Regular cardiac myocyte (primary cell): ENCODE measurements around the gene STAT3. TPM values are rescaled to one million over a fixed set of nuclear protein-coding genes. Genes with fewer than 3 reads are reported as not detected.

Source experiments
- total RNA-seq: library from RNA; depleted of rRNA; stranded (reverse); fragments of >200 nt; gene quantifications from 2 replicates; pipeline ENCODE4 v1.2.3, GENCODE V29; 2014

STAT3 gene
- 99.5 and 101 TPM in 2 replicates for total RNA-seq

GRCh38 chr17:42388381-42389134 is at the start of gene STAT3:
STAT3 (minus strand) TSS chr17:42388442; CDS start chr17:42348516, 39,926 bp downstream.

DNA sequence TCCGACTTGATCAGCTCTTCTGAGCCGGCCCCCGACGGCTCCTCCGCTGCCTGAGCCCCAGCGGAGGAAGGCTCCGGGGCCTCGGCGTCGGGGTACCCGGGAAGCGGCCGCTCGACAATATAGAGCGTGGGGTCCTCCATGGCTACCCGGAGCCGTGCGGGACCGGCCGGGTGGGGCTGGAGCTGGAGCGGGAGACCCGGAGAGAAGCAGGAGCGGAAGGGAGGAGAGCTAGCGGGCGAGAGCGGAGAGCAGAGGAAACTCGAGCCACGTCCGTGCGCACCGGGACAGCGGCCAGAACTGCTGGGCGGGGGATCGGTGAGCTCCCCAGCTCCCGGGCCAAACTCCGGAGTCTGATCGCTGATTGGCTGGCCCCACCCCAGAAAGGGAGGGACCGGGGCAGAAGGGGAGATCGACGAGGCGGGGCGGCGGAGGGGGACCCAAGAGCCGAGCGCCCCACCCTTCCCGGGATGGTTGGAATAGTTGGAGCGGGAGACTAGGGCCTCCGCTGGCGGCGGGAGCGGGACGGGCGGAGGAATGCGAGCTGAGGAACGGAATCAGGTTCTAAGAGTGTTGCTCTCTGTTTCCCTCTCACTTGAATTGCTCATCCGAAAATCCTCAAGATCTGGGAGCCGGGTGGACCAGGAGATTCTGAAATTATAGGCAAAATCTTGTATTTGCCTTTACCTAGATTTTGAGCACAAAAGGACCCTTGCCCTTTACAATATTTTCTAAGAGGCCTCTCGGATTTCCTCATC is 34.9 kb upstream of the STAT3 start, which contains the start of gene CAVIN1:
TSS of gene CAVIN1 (minus strand) at position 299 of the 755 bp plus-strand sequence. CDS start at position 140, 159 bp downstream.

GRCh38 chr17:42287977-42288802 is 100.1 kb downstream of the STAT3 start, which contains the start of gene STAT5A:
STAT5A (plus strand) TSS chr17:42288498; CDS start chr17:42289412, 914 bp downstream.

DNA sequence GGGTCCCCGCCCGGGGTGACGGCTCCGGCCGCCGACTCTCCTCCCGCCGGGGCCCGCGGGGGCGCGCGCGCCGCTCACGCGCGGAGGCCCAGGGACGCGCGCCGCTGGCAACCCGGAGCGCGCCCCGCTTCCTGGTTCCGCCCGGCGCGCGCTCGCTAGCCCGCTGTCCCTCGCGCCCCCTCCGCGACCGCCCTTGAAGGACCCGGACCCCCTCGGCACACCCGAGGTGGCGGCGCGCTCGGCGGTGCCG is 112.0 kb downstream of the STAT3 start, which contains the start of gene STAT5B:
TSS of gene STAT5B (minus strand) at position 33 of the 250 bp plus-strand sequence. CDS start 44,264 bp downstream, outside the sequence.

Other genes with a start within 250 kb of the STAT3 start
- gene RAB5C, start 233.5 kb downstream of the STAT3 start, total RNA-seq = 54.7 and 99.3 TPM in 2 replicates
- gene KCNH4, start 207.3 kb downstream of the STAT3 start, total RNA-seq = under 0.01 TPM in 1 of 2 replicates, not detected in the other
- gene HCRT, start 203.0 kb downstream of the STAT3 start, total RNA-seq = not detected in 2 replicates
- 12.5 and 20.9 TPM in 2 replicates for gene GHDC, start 193.9 kb downstream of the STAT3 start, total RNA-seq
- 28.8 and 29.3 TPM in 2 replicates for gene STAT5B, start 112.1 kb downstream of the STAT3 start, total RNA-seq
- gene STAT5A, start 99.9 kb downstream of the STAT3 start, total RNA-seq = 4.8 and 16.6 TPM in 2 replicates
- gene CAVIN1, start 34.8 kb upstream of the STAT3 start, total RNA-seq = 691 and 1,245 TPM in 2 replicates
- 31.2 and 73.6 TPM in 2 replicates for gene ATP6V0A1, start 70.4 kb upstream of the STAT3 start, total RNA-seq
- 24.3 and 50.7 TPM in 2 replicates for gene NAGLU, start 147.8 kb upstream of the STAT3 start, total RNA-seq
- gene HSD17B1, start 164.5 kb upstream of the STAT3 start, total RNA-seq = 5.4 and 8.6 TPM in 2 replicates
- 7.0 and 18.6 TPM in 2 replicates for gene COASY, start 173.7 kb upstream of the STAT3 start, total RNA-seq
- 32.1 and 65.4 TPM in 2 replicates for gene MLX, start 178.7 kb upstream of the STAT3 start, total RNA-seq
- 2.3 and 16.3 TPM in 2 replicates for gene PSMC3IP, start 189.3 kb upstream of the STAT3 start, total RNA-seq
- 73.0 and 74.8 TPM in 2 replicates for gene RETREG3, start 220.9 kb upstream of the STAT3 start, total RNA-seq
- 20.3 and 42.2 TPM in 2 replicates for gene TUBG1, start 221.2 kb upstream of the STAT3 start, total RNA-seq